OCI-LY7 (cell line): ENCODE results near the gene IRAK3.

Experiments
- EZH2phosphoT487 ChIP-seq: fragments of 200-600 bp; sonication (generic); IDR thresholded peaks from 2 replicates; pipeline ENCODE4 v1.6.1; 2018; ENCODE audit warnings: low read depth, borderline replicate concordance, mild to moderate bottlenecking, mixed run types, antibody characterized with exemption, low read length, moderate library complexity, mixed read lengths
- TF ChIP-seq, protein P1 (sequence below): fragments of 200-600 bp; sonication (generic); conservative IDR thresholded peaks from 2 replicates; pipeline ENCODE4 v1.5.1; 2014; ENCODE audit warnings: mild to moderate bottlenecking, antibody characterized with exemption, low read length, moderate library complexity, mixed read lengths

DNA sequence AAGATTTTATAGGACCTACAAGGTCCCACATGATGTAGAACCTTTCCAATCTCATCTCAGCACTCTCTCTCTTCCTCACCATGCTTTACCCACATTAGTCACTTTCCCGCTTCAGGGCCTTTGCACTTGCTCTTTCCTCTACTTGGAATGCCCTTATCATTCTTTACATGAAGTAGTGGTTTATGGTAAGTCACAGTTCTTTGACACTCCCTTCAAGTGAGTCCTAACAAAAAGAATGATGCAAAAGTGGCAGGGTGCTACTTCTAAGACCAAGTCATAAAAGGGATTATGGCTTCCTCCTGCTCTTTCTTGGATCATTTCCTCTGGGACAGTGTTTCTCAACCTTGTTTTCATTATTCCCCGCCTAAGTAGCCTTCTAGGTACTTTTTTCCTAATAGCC is 32.4 kb upstream of the IRAK3 start:
- TF ChIP-seq, protein P1, sequence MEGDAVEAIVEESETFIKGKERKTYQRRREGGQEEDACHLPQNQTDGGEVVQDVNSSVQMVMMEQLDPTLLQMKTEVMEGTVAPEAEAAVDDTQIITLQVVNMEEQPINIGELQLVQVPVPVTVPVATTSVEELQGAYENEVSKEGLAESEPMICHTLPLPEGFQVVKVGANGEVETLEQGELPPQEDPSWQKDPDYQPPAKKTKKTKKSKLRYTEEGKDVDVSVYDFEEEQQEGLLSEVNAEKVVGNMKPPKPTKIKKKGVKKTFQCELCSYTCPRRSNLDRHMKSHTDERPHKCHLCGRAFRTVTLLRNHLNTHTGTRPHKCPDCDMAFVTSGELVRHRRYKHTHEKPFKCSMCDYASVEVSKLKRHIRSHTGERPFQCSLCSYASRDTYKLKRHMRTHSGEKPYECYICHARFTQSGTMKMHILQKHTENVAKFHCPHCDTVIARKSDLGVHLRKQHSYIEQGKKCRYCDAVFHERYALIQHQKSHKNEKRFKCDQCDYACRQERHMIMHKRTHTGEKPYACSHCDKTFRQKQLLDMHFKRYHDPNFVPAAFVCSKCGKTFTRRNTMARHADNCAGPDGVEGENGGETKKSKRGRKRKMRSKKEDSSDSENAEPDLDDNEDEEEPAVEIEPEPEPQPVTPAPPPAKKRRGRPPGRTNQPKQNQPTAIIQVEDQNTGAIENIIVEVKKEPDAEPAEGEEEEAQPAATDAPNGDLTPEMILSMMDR, result no peak
- TF ChIP-seq EZH2phosphoT487, result no peak
